ENCODE measurements around the gene FAM120A. TPM values are rescaled to one million over a fixed set of nuclear protein-coding genes. Genes with fewer than 3 reads are reported as not detected.

FAM120A gene
- total and polyA plus RNA-seq, 9 of the 15 experiments (the other 6 are each of a cell fraction or from before 2014, with no cell fraction given), result 8.7 to 71.0 (median 42.2) TPM

DNA sequence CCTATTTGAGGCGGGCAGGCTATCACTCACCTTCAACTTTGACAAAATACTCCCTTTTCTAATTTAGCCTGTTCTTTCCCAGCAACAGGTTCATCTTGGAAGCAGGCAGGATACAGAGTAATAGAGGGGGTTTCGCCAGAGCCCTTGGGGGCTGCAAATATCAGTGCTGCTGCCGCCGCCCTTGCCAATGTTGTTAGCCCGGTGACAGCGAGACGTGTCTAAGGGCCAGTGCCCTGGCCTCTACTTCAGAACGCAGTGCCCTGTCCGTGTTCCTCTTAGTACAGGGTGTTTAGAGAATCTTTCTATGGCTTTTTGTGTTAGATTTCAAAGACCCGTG lies 1.2 kb downstream of the FAM120A start:
- intact Hi-C loops (cut with micrococcal nuclease), result loop anchor here (1.0 to 2.0 kb wide), 2 partner anchors 34 to 114 kb away; no protein-coding TSS in a partner anchor
- FAIRE-seq (no peak), ATAC-seq (peak; percentile 24), DNase-seq (ENCODE audit: extremely low read depth in 1 of 4, low spot score in 3 of 4) (peak in 1 of 4 experiments; percentile 42)
- Histone ChIP-seq H3K79me2 (ENCODE audit: control insufficient read depth, insufficient read depth, low read length) (peaks cover 84% of the 10 kb centered on the region), H3K27me3 (ENCODE audit: control insufficient read depth in 2 of 2, insufficient read depth in 2 of 2, low read length in 2 of 2) (no peaks in the 10 kb centered on the region), H3K27ac (ENCODE audit: extremely low read depth, low read depth, low read length) (peak overlapping the region; percentile 89), H3K9me3 (replicated peaks; ENCODE audit: control insufficient read depth, insufficient read depth, low read depth, low read length) (no peaks in the 10 kb centered on the region), H3K36me3 (ENCODE audit: control insufficient read depth, insufficient read depth, low read length) (peaks cover 46% of the 10 kb centered on the region), H3K4me2 (ENCODE audit: insufficient read depth, low read length) (peak overlapping the region; percentile 88), H3K4me3 (peak overlapping the region; percentile 81), H2AFZ (ENCODE audit: low read depth, low read length) (peak overlapping the region; percentile 40; the same call in 1 of the 2 replicates), H4K20me1 (replicated peaks; ENCODE audit: control insufficient read depth, insufficient read depth, low read length) (0 out of 2 replicates have a peak, but pooled peaks cover 7% of the 10 kb centered on the region), H3K4me1 (replicated peaks in 1 of 2; ENCODE audit: control insufficient read depth in 2 of 2, insufficient read depth in 2 of 2, low read length in 2 of 2) (peaks cover 12 to 13% of the 10 kb centered on the region in 2 experiments; a peak in 4 of 5 replicates), H3K9ac (ENCODE audit: insufficient read depth in 1 of 2, low read depth in 2 of 2, low read length in 2 of 2) (peak overlapping the region; percentile 76 to 96), H3K9me1 (ENCODE audit: control insufficient read depth, insufficient read depth, low read length) (no peaks in the 10 kb centered on the region)
- WGBS (ENCODE audit: insufficient coverage, low coverage, missing lambda C conversion rate), result 0% methylated on average over 10 of the region's 10 CpGs
- no TSS peak for BruUV-seq (replicated peaks)
- POLR2A ChIA-PET, result interaction anchor here (0.6 to 3.8 kb wide), 5 partner anchors 12 to 459 kb away, joined by 3 to 53 read pairs (median 5); no protein-coding TSS in a partner anchor
- in situ Hi-C loops (cut with MboI), result no loop called here
- TF ChIP-seq RBBP5 (IDR thresholded peaks at IDR 0.05; ENCODE audit: borderline replicate concordance, insufficient read depth, low read length, poor library complexity, severe bottlenecking) (peak; percentile 8), NFRKB (IDR thresholded peaks at IDR 0.05; ENCODE audit: low read depth) (no peak), CC2D1A (IDR thresholded peaks at IDR 0.05) (0 out of 2 replicates have a peak, but pooled peaks have one; percentile 2), SMARCE1 (IDR thresholded peaks at IDR 0.05) (no peak), PCBP1 (IDR thresholded peaks at IDR 0.05; ENCODE audit: low read depth, low read length, poor library complexity, severe bottlenecking) (no peak)
- TF ChIP-seq, protein P1, sequence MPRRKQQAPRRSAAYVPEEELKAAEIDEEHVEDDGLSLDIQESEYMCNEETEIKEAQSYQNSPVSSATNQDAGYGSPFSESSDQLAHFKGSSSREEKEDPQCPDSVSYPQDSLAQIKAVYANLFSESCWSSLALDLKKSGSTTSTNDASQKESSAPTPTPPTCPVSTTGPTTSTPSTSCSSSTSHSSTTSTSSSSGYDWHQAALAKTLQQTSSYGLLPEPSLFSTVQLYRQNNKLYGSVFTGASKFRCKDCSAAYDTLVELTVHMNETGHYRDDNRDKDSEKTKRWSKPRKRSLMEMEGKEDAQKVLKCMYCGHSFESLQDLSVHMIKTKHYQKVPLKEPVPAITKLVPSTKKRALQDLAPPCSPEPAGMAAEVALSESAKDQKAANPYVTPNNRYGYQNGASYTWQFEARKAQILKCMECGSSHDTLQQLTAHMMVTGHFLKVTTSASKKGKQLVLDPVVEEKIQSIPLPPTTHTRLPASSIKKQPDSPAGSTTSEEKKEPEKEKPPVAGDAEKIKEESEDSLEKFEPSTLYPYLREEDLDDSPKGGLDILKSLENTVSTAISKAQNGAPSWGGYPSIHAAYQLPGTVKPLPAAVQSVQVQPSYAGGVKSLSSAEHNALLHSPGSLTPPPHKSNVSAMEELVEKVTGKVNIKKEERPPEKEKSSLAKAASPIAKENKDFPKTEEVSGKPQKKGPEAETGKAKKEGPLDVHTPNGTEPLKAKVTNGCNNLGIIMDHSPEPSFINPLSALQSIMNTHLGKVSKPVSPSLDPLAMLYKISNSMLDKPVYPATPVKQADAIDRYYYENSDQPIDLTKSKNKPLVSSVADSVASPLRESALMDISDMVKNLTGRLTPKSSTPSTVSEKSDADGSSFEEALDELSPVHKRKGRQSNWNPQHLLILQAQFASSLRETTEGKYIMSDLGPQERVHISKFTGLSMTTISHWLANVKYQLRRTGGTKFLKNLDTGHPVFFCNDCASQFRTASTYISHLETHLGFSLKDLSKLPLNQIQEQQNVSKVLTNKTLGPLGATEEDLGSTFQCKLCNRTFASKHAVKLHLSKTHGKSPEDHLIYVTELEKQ (CRISPR knock-in tag; IDR thresholded peaks at IDR 0.05), result no peak
- CTCF ChIA-PET (ENCODE audit: low intra/inter-chr PET ratio), result no interaction called here
